Measurements from ENCODE around the gene ARHGAP21. TPM values are rescaled to one million over a fixed set of nuclear protein-coding genes. Genes with fewer than 3 reads are reported as not detected.

Gene ARHGAP21
- total and polyA plus RNA-seq, 2 experiments from 2014 or later: 15.3 to 44.5 TPM

DNA sequence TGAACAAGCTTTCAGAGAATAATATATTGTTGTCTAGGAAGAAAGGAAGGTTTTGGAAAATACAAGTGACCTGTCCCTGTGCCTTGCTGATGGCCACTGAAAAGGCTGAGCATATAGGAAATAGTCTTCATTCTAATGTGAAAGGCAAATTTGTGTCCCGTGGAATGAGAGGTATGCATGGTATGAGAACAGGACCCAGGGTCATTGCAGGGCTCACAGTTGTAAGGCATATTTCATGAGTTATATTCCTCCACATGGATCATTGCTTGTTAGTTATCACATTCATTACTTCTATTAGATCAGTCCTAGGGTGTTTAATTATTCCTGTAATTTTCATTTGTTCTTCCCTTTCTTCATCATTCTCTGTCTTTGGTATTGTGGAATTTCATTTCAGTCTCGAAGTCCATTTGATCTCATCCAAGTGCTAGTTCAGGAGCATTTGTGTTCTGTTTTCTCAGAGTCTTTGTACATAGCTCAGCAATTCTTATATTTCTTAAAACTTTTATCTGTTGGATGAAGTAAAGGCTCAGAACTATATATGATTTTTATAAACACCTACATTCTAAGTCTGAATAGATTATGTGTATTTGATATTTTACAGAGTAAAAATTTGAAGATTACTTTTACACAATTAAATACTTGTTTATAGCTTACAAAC, 39.4 kb upstream of the ARHGAP21 start:
- H3K36me3 ChIP-seq (ENCODE audit: insufficient read depth): no peaks in the 10 kb centered on the region
- no peak overlapping the region for H2AFZ ChIP-seq
- Mint-ChIP-seq H3K4me1 (peaks cover 14% of the 10 kb centered on the region), H3K9me3 (peaks cover 35% of the 10 kb centered on the region), H3K27me3 (ENCODE audit: insufficient read depth, low read depth, poor library complexity) (peaks cover 2% of the 10 kb centered on the region), H3K4me3 (no peak overlapping the region), H3K36me3 (ENCODE audit: low read depth) (peaks cover 32% of the 10 kb centered on the region), H3K27ac (peak overlapping the region; percentile 1; the same call in 1 of the 2 replicates)
- no peaks in the 10 kb centered on the region; the same call in 1 of the 2 replicates for H3K9me2 ChIP-seq (ENCODE audit: insufficient read depth)
- H3F3A ChIP-seq (replicated peaks; ENCODE audit: low read depth): no peaks in the 10 kb centered on the region
- no peak overlapping the region for H3K4me3 ChIP-seq
- peak; percentile 92 for ATAC-seq
- H3K4me1 ChIP-seq (ENCODE audit: insufficient read depth): peaks cover 20% of the 10 kb centered on the region
- TF ChIP-seq ZNF114 (CRISPR knock-in tag; IDR thresholded peaks at IDR 0.05) (no peak), EZH2 (IDR thresholded peaks at IDR 0.05; ENCODE audit: low read depth, unreplicated experiment) (no peak), NANOG (IDR thresholded peaks at IDR 0.05; ENCODE audit: borderline replicate concordance) (peak; percentile 48; the same call in 1 of the 2 replicates)
- TF ChIP-seq, protein P1, sequence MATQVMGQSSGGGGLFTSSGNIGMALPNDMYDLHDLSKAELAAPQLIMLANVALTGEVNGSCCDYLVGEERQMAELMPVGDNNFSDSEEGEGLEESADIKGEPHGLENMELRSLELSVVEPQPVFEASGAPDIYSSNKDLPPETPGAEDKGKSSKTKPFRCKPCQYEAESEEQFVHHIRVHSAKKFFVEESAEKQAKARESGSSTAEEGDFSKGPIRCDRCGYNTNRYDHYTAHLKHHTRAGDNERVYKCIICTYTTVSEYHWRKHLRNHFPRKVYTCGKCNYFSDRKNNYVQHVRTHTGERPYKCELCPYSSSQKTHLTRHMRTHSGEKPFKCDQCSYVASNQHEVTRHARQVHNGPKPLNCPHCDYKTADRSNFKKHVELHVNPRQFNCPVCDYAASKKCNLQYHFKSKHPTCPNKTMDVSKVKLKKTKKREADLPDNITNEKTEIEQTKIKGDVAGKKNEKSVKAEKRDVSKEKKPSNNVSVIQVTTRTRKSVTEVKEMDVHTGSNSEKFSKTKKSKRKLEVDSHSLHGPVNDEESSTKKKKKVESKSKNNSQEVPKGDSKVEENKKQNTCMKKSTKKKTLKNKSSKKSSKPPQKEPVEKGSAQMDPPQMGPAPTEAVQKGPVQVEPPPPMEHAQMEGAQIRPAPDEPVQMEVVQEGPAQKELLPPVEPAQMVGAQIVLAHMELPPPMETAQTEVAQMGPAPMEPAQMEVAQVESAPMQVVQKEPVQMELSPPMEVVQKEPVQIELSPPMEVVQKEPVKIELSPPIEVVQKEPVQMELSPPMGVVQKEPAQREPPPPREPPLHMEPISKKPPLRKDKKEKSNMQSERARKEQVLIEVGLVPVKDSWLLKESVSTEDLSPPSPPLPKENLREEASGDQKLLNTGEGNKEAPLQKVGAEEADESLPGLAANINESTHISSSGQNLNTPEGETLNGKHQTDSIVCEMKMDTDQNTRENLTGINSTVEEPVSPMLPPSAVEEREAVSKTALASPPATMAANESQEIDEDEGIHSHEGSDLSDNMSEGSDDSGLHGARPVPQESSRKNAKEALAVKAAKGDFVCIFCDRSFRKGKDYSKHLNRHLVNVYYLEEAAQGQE (IDR thresholded peaks at IDR 0.05; ENCODE audit: unreplicated experiment): no peak
- TF ChIP-seq, protein P2, sequence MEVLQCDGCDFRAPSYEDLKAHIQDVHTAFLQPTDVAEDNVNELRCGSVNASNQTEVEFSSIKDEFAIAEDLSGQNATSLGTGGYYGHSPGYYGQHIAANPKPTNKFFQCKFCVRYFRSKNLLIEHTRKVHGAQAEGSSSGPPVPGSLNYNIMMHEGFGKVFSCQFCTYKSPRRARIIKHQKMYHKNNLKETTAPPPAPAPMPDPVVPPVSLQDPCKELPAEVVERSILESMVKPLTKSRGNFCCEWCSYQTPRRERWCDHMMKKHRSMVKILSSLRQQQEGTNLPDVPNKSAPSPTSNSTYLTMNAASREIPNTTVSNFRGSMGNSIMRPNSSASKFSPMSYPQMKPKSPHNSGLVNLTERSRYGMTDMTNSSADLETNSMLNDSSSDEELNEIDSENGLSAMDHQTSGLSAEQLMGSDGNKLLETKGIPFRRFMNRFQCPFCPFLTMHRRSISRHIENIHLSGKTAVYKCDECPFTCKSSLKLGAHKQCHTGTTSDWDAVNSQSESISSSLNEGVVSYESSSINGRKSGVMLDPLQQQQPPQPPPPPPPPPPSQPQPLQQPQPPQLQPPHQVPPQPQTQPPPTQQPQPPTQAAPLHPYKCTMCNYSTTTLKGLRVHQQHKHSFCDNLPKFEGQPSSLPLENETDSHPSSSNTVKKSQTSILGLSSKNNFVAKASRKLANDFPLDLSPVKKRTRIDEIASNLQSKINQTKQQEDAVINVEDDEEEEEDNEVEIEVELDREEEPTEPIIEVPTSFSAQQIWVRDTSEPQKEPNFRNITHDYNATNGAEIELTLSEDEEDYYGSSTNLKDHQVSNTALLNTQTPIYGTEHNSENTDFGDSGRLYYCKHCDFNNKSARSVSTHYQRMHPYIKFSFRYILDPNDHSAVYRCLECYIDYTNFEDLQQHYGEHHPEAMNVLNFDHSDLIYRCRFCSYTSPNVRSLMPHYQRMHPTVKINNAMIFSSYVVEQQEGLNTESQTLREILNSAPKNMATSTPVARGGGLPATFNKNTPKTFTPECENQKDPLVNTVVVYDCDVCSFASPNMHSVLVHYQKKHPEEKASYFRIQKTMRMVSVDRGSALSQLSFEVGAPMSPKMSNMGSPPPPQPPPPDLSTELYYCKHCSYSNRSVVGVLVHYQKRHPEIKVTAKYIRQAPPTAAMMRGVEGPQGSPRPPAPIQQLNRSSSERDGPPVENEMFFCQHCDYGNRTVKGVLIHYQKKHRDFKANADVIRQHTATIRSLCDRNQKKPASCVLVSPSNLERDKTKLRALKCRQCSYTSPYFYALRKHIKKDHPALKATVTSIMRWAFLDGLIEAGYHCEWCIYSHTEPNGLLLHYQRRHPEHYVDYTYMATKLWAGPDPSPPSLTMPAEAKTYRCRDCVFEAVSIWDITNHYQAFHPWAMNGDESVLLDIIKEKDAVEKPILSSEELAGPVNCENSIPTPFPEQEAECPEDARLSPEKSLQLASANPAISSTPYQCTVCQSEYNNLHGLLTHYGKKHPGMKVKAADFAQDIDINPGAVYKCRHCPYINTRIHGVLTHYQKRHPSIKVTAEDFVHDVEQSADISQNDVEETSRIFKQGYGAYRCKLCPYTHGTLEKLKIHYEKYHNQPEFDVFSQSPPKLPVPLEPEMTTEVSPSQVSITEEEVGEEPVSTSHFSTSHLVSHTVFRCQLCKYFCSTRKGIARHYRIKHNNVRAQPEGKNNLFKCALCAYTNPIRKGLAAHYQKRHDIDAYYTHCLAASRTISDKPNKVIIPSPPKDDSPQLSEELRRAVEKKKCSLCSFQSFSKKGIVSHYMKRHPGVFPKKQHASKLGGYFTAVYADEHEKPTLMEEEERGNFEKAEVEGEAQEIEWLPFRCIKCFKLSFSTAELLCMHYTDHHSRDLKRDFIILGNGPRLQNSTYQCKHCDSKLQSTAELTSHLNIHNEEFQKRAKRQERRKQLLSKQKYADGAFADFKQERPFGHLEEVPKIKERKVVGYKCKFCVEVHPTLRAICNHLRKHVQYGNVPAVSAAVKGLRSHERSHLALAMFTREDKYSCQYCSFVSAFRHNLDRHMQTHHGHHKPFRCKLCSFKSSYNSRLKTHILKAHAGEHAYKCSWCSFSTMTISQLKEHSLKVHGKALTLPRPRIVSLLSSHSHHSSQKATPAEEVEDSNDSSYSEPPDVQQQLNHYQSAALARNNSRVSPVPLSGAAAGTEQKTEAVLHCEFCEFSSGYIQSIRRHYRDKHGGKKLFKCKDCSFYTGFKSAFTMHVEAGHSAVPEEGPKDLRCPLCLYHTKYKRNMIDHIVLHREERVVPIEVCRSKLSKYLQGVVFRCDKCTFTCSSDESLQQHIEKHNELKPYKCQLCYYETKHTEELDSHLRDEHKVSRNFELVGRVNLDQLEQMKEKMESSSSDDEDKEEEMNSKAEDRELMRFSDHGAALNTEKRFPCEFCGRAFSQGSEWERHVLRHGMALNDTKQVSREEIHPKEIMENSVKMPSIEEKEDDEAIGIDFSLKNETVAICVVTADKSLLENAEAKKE (CRISPR knock-in tag; IDR thresholded peaks at IDR 0.05): no peak
- TF ChIP-seq, protein P3, sequence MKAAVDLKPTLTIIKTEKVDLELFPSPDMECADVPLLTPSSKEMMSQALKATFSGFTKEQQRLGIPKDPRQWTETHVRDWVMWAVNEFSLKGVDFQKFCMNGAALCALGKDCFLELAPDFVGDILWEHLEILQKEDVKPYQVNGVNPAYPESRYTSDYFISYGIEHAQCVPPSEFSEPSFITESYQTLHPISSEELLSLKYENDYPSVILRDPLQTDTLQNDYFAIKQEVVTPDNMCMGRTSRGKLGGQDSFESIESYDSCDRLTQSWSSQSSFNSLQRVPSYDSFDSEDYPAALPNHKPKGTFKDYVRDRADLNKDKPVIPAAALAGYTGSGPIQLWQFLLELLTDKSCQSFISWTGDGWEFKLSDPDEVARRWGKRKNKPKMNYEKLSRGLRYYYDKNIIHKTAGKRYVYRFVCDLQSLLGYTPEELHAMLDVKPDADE (IDR thresholded peaks at IDR 0.05): no peak
- DNase-seq (ENCODE audit: low spot score): peak; percentile 79
- no peaks in the 10 kb centered on the region for H3K27me3 ChIP-seq (ENCODE audit: insufficient read depth)
- H3K79me2 ChIP-seq (replicated peaks; ENCODE audit: insufficient read depth): no peaks in the 10 kb centered on the region
- H4K20me1 ChIP-seq (replicated peaks; ENCODE audit: insufficient read depth): no peaks in the 10 kb centered on the region
- peak overlapping the region; percentile 35 for H3K4me2 ChIP-seq
- peak overlapping the region; percentile 83 for H3K27ac ChIP-seq (ENCODE audit: low read depth)

Measured in GM23338 (cell line).